Upper lobe of left lung (tissue), 4 donors: ENCODE measurements around the gene PTPN1.

Source experiments
- EP300 ChIP-seq, 4 donors: sonication (generic); formaldehyde crosslinking; IDR thresholded peaks; one replicate each; pipeline ENCODE4 v1.5.1; 2017; ENCODE audit warnings: antibody characterized with exemption in 4 of 4, control low read depth in 2 of 4
- POLR2A ChIP-seq, 4 donors: fragments of 450-650 bp; IDR thresholded peaks; one replicate each; pipeline ENCODE4 v1.5.1; 2016 to 2017; ENCODE audit warnings: antibody characterized with exemption in 4 of 4, mild to moderate bottlenecking in 2 of 4
- POLR2AphosphoS5 ChIP-seq, 2 donors: sonication (generic); formaldehyde crosslinking; IDR thresholded peaks; one replicate each; pipeline ENCODE4 v1.5.1; 2017; ENCODE audit warnings: antibody characterized with exemption in 2 of 2
- TF ChIP-seq, protein P1 (sequence below), 6 experiments: fragments of 450-650 bp in 4 of 6; fragments of 200-600 bp in 2 of 6; sonication (generic) in 2 of 6; IDR thresholded peaks; one replicate each; pipeline ENCODE4 v1.5.1; 2016 to 2019; ENCODE audit warnings: antibody characterized with exemption in 6 of 6

DNA sequence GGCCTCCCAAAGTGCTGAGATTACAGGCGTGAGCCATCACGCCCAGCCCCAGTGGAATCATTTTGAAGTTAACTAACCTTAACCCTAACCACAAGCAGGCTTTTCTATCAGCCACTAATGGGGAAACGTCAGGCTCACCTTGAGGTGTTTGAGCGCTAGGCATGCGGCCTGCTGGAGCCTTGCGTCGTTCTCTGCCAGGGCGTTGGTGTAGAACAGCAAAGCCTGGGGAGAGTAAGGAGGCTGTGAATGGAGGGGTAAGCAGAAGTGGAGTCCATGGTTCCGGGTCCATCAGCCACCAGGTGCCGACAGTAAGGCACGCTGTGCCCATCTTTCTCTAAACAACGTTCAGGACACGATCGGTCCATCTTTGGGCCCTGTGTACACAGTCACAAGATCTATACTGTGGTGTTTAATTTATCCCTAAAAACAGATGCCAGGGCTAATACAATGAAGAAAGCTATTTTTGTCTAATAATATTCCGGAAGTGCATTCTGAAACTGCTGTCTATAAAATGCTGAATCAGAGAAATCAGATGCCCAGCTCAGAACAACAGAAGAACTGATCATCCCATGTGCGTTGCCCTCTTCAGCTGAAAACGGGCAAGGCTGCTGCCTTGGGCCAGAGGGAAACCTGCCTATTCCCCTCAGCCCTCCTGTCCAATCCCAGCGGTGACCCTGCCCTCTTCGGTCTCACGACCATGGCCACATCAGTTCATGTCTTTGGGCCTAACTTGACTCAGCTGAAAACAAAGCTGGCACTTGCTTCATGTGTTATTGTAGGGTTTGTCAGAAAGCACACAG, 79.6 kb downstream of the PTPN1 start:
- TF ChIP-seq, protein P1, sequence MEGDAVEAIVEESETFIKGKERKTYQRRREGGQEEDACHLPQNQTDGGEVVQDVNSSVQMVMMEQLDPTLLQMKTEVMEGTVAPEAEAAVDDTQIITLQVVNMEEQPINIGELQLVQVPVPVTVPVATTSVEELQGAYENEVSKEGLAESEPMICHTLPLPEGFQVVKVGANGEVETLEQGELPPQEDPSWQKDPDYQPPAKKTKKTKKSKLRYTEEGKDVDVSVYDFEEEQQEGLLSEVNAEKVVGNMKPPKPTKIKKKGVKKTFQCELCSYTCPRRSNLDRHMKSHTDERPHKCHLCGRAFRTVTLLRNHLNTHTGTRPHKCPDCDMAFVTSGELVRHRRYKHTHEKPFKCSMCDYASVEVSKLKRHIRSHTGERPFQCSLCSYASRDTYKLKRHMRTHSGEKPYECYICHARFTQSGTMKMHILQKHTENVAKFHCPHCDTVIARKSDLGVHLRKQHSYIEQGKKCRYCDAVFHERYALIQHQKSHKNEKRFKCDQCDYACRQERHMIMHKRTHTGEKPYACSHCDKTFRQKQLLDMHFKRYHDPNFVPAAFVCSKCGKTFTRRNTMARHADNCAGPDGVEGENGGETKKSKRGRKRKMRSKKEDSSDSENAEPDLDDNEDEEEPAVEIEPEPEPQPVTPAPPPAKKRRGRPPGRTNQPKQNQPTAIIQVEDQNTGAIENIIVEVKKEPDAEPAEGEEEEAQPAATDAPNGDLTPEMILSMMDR (IDR thresholded peaks at IDR 0.05) = no peak
- TF ChIP-seq POLR2A (IDR thresholded peaks at IDR 0.05) (no peak), POLR2AphosphoS5 (IDR thresholded peaks at IDR 0.05) (no peak), EP300 (IDR thresholded peaks at IDR 0.05) (no peak)
